ENCODE data around the gene CD8A. TPM values are rescaled to one million over a fixed set of nuclear protein-coding genes. Genes with fewer than 3 reads are reported as not detected.
"Not testable (repeated sequence)": the region's sequence is repeated elsewhere in the genome, so short reads cannot be mapped to it uniquely, and the experiment has no call there.

Gene CD8A
- polyA plus RNA-seq (2013): not detected in 2 replicates

- Histone ChIP-seq H3K18ac (ENCODE audit: low read length) (no peak within 1 kb of the TSS), H4K12ac (ENCODE audit: low read depth, low read length) (no peak within 1 kb of the TSS), H3K79me2 (ENCODE audit: control insufficient read depth, insufficient read depth, low read length, poor library complexity) (no peaks in the 10 kb centered on the region), H2BK12ac (ENCODE audit: low read length) (no peak within 1 kb of the TSS), H3K23ac (ENCODE audit: low read length) (no peak within 1 kb of the TSS), H4K91ac (ENCODE audit: low read depth, low read length) (no peak within 1 kb of the TSS), H2BK5ac (ENCODE audit: low read depth, low read length, poor library complexity) (no peak within 1 kb of the TSS), H3K4ac (ENCODE audit: low read depth, low read length) (no peak within 1 kb of the TSS), H2AK5ac (ENCODE audit: low read length) (no peak within 1 kb of the TSS), H3K4me3 (ENCODE audit: low read depth, low read length) (no peak within 1 kb of the TSS), H2BK120ac (ENCODE audit: insufficient read depth, low read length, poor library complexity) (no peak within 1 kb of the TSS), H3K4me1 (ENCODE audit: control insufficient read depth in 1 of 2, insufficient read depth in 2 of 2, low read length in 2 of 2) (peaks cover 0 to 8% of the 10 kb centered on the region in 2 experiments), H3K9me3 (ENCODE audit: insufficient read depth, low read depth, low read length) (peaks cover 15% of the 10 kb centered on the region), H3K9ac (ENCODE audit: low read length) (no peak within 1 kb of the TSS), H3K14ac (ENCODE audit: low read length) (no peak within 1 kb of the TSS), H3K27ac (ENCODE audit: low read depth, low read length) (no peak within 1 kb of the TSS), H2AFZ (ENCODE audit: insufficient read depth, low read length, poor library complexity) (no peak within 1 kb of the TSS), H3K36me3 (ENCODE audit: control insufficient read depth in 1 of 2, insufficient read depth in 2 of 2, low read length in 2 of 2) (no peaks in the 10 kb centered on the region), H4K8ac (ENCODE audit: low read depth, low read length) (no peak within 1 kb of the TSS), H3K79me1 (ENCODE audit: low read length) (no peaks in the 10 kb centered on the region), H3K27me3 (ENCODE audit: insufficient read depth, low read length) (peaks cover 43% of the 10 kb centered on the region), H3K4me2 (ENCODE audit: low read length) (peak within 1 kb of the TSS; percentile 53)
- WGBS (ENCODE audit: extremely low coverage, insufficient coverage, insufficient read length): no CpG with 5 or more reads among the region's 57 CpGs
- DNase-seq: no peak
Observed at GRCh38 chr2:86790676-86791572, at the start of gene CD8A. Gene CD8A, minus strand, starts transcription at chr2:86790913. Its CDS starts 88 bp downstream, at chr2:86790825.

DNA sequence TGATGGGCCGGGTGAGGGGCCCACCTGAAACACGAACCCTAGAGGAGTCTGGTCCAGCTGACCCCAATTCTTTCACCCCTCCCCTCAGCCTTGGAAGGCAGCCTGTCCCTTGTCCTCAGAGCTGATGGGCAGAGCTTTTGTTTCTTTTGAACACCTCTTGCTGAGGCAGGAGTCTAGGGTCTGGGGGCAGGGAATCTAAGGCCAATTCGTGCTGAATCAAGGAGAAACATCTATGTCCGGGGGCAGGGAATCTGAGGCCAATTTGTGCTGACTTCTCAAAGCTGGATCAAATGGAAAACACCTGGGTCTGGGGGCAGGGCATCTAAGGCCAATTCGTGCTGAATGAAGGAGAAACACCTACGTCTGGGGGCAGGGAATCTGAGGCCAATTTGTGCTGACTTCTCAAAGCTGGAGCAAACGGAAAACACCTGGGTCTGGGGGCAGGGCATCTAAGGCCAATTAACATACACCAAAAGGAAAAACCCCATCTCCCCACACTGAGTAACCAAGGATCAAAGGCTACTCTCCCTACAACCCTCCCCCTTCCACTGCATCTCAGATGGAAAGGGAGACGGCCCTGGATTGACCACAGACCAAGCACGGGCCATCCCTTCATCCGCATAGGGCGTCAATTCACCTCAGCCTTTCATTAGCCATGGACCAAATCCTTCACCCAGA, 49.3 kb upstream of the CD8A start:
- H2BK120ac ChIP-seq (ENCODE audit: insufficient read depth, low read length, poor library complexity); H3K23ac ChIP-seq (ENCODE audit: low read length); H3K14ac ChIP-seq (ENCODE audit: low read length); H2AK5ac ChIP-seq (ENCODE audit: low read length); H3K4me2 ChIP-seq (ENCODE audit: low read length); H3K79me2 ChIP-seq (ENCODE audit: control insufficient read depth, insufficient read depth, low read length, poor library complexity); H3K18ac ChIP-seq (ENCODE audit: low read length); H3K79me1 ChIP-seq (ENCODE audit: low read length); H3K27me3 ChIP-seq (ENCODE audit: insufficient read depth, low read length); DNase-seq; H3K4me1 ChIP-seq (ENCODE audit: control insufficient read depth in 1 of 2, insufficient read depth in 2 of 2, low read length in 2 of 2); H4K12ac ChIP-seq (ENCODE audit: low read depth, low read length); H2BK5ac ChIP-seq (ENCODE audit: low read depth, low read length, poor library complexity); H2AFZ ChIP-seq (ENCODE audit: insufficient read depth, low read length, poor library complexity); H4K8ac ChIP-seq (ENCODE audit: low read depth, low read length); H3K9ac ChIP-seq (ENCODE audit: low read length); H4K91ac ChIP-seq (ENCODE audit: low read depth, low read length); H3K4me3 ChIP-seq (ENCODE audit: low read depth, low read length); H3K9me3 ChIP-seq (ENCODE audit: insufficient read depth, low read depth, low read length); H2BK12ac ChIP-seq (ENCODE audit: low read length); H3K36me3 ChIP-seq (ENCODE audit: control insufficient read depth in 1 of 2, insufficient read depth in 2 of 2, low read length in 2 of 2); H3K27ac ChIP-seq (ENCODE audit: low read depth, low read length); H3K4ac ChIP-seq (ENCODE audit: low read depth, low read length): not testable (repeated sequence)
- WGBS (ENCODE audit: extremely low coverage, insufficient coverage, insufficient read length): no CpG with 5 or more reads among the region's 11 CpGs

DNA sequence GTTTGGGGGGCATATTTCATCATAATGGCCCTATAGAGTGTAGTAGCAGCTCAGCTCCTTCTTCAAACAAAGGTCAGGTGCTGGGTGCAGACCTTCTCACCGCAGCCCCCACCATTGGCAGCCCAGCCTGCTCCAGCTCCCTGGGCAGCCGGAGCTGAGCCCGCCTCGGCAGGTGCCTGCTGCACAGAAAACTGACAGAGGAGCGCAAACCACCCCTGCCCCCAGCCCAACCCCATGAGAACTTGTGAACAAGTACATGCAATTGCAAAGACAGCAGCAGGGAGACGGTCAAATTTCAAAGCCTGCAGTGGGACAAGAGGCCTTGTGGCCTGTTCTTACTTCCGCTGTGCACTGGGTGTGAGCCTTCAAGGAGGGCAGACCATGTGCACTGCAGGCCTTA, 48.7 kb upstream of the CD8A start:
- not testable (repeated sequence) for H3K79me2 ChIP-seq (ENCODE audit: control insufficient read depth, insufficient read depth, low read length, poor library complexity); H2AK5ac ChIP-seq (ENCODE audit: low read length); H3K36me3 ChIP-seq (ENCODE audit: control insufficient read depth in 1 of 2, insufficient read depth in 2 of 2, low read length in 2 of 2); H3K14ac ChIP-seq (ENCODE audit: low read length); H3K4ac ChIP-seq (ENCODE audit: low read depth, low read length); H2BK12ac ChIP-seq (ENCODE audit: low read length); H3K9me3 ChIP-seq (ENCODE audit: insufficient read depth, low read depth, low read length); H2BK120ac ChIP-seq (ENCODE audit: insufficient read depth, low read length, poor library complexity); DNase-seq; H2BK5ac ChIP-seq (ENCODE audit: low read depth, low read length, poor library complexity); H4K12ac ChIP-seq (ENCODE audit: low read depth, low read length); H4K8ac ChIP-seq (ENCODE audit: low read depth, low read length); H2AFZ ChIP-seq (ENCODE audit: insufficient read depth, low read length, poor library complexity); H3K79me1 ChIP-seq (ENCODE audit: low read length); H3K4me1 ChIP-seq (ENCODE audit: control insufficient read depth in 1 of 2, insufficient read depth in 2 of 2, low read length in 2 of 2); H4K91ac ChIP-seq (ENCODE audit: low read depth, low read length); H3K9ac ChIP-seq (ENCODE audit: low read length); H3K27ac ChIP-seq (ENCODE audit: low read depth, low read length); H3K23ac ChIP-seq (ENCODE audit: low read length); H3K27me3 ChIP-seq (ENCODE audit: insufficient read depth, low read length); H3K4me3 ChIP-seq (ENCODE audit: low read depth, low read length); H3K18ac ChIP-seq (ENCODE audit: low read length); H3K4me2 ChIP-seq (ENCODE audit: low read length)
- no CpG with 5 or more reads among the region's 7 CpGs for WGBS (ENCODE audit: extremely low coverage, insufficient coverage, insufficient read length)

- H3K79me1 ChIP-seq (ENCODE audit: low read length); H2AFZ ChIP-seq (ENCODE audit: insufficient read depth, low read length, poor library complexity); H3K27me3 ChIP-seq (ENCODE audit: insufficient read depth, low read length); H3K18ac ChIP-seq (ENCODE audit: low read length); H2AK5ac ChIP-seq (ENCODE audit: low read length); H3K9me3 ChIP-seq (ENCODE audit: insufficient read depth, low read depth, low read length); H2BK12ac ChIP-seq (ENCODE audit: low read length); H3K23ac ChIP-seq (ENCODE audit: low read length); H3K79me2 ChIP-seq (ENCODE audit: control insufficient read depth, insufficient read depth, low read length, poor library complexity); H3K36me3 ChIP-seq (ENCODE audit: control insufficient read depth in 1 of 2, insufficient read depth in 2 of 2, low read length in 2 of 2); H2BK5ac ChIP-seq (ENCODE audit: low read depth, low read length, poor library complexity); H3K4me2 ChIP-seq (ENCODE audit: low read length); H3K14ac ChIP-seq (ENCODE audit: low read length); H3K27ac ChIP-seq (ENCODE audit: low read depth, low read length); H3K4me1 ChIP-seq (ENCODE audit: control insufficient read depth in 1 of 2, insufficient read depth in 2 of 2, low read length in 2 of 2); H4K12ac ChIP-seq (ENCODE audit: low read depth, low read length); DNase-seq; H3K4me3 ChIP-seq (ENCODE audit: low read depth, low read length); H4K91ac ChIP-seq (ENCODE audit: low read depth, low read length); H3K4ac ChIP-seq (ENCODE audit: low read depth, low read length); H2BK120ac ChIP-seq (ENCODE audit: insufficient read depth, low read length, poor library complexity); H4K8ac ChIP-seq (ENCODE audit: low read depth, low read length); H3K9ac ChIP-seq (ENCODE audit: low read length): not testable (repeated sequence)
- WGBS (ENCODE audit: extremely low coverage, insufficient coverage, insufficient read length): no CpG with 5 or more reads among the region's 7 CpGs
Observed at GRCh38 chr2:86837714-86838113, 47.0 kb upstream of the CD8A start.
